Lower leg skin (tissue), 3 donors: ENCODE data around the gene ADCY1.

Source experiments
- CTCF ChIP-seq, 3 donors: fragments of 450-650 bp; IDR thresholded peaks; one replicate each; pipeline ENCODE4 v1.5.1; 2016; ENCODE audit warnings: antibody characterized with exemption in 3 of 3, mild to moderate bottlenecking in 3 of 3, moderate library complexity in 2 of 3
- POLR2A ChIP-seq, 2 donors: fragments of 450-650 bp; IDR thresholded peaks; one replicate each; pipeline ENCODE4 v1.6.1; 2016 to 2017; ENCODE audit warnings: antibody characterized with exemption in 2 of 2, mild to moderate bottlenecking in 1 of 2, moderate library complexity in 1 of 2

- TF ChIP-seq CTCF (IDR thresholded peaks at IDR 0.05), result no peak
- TF ChIP-seq POLR2A (IDR thresholded peaks at IDR 0.05), result no peak
Measured at GRCh38 chr7:45567713-45568112, 6.5 kb upstream of the ADCY1 start.
